Transverse colon (tissue), 3 donors: ENCODE measurements around the gene LAMB1.

ENCODE experiments used
- CTCF ChIP-seq, 5 experiments: fragments of 200-600 bp in 3 of 5; fragments of 450-650 bp in 2 of 5; sonication (generic) in 3 of 5; IDR thresholded peaks; 1 replicate in 2 of 5; 2 replicates in 3 of 5; pipeline ENCODE4 v1.5.1; 2016 to 2017; ENCODE audit warnings: antibody characterized with exemption in 5 of 5, inconsistent platforms in 3 of 5, mild to moderate bottlenecking in 2 of 5, moderate library complexity in 1 of 5
- EP300 ChIP-seq: sonication (generic); formaldehyde crosslinking; IDR thresholded peaks from one replicate; pipeline ENCODE4 v1.6.1; 2017; ENCODE audit warnings: antibody characterized with exemption, low read depth
- POLR2A ChIP-seq: fragments of 450-650 bp; IDR thresholded peaks from one replicate; pipeline ENCODE4 v1.6.1; 2016; ENCODE audit warnings: antibody characterized with exemption, mild to moderate bottlenecking, moderate library complexity

- TF ChIP-seq CTCF (IDR thresholded peaks at IDR 0.05) (no peak), POLR2A (no peak), EP300 (no peak)
These were observed 12.1 kb upstream of the LAMB1 start for GRCh38 chr7:108014747-108015682.
